AG09319 (cell line): ENCODE results near the gene SLC4A5.

Source experiments
- DNase-seq: peaks from one replicate; pipeline ENCODE4 v3.0.0-alpha.2; 2010; ENCODE audit warnings: low read depth; ENCODE audit errors: extremely low read depth
- TF ChIP-seq, protein P1 (sequence below): IDR thresholded peaks from 2 replicates; pipeline ENCODE4 v1.5.1; 2011; ENCODE audit warnings: low read depth, mild to moderate bottlenecking, inconsistent platforms, low read length, moderate library complexity

Gene SLC4A5

DNA sequence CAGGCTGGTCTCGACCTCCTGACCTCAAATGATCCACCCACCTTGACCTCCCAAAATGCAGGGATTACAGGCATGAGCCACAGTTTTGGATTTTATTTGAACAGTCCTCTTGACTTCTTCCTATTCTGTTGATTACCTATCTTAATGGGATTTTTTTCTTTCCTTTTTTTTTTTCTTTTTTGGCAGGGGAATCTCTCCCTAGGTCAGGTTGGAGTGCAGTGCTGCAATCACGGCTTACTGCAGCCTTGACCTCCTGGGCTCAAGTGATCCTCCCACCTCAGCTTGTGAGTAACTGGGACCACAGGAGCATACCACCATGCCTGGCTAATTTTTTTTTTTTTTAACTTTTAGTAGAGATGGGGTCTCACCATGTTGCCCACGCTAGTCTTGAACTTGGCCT is 142.0 kb downstream of the SLC4A5 start:
- TF ChIP-seq, protein P1, sequence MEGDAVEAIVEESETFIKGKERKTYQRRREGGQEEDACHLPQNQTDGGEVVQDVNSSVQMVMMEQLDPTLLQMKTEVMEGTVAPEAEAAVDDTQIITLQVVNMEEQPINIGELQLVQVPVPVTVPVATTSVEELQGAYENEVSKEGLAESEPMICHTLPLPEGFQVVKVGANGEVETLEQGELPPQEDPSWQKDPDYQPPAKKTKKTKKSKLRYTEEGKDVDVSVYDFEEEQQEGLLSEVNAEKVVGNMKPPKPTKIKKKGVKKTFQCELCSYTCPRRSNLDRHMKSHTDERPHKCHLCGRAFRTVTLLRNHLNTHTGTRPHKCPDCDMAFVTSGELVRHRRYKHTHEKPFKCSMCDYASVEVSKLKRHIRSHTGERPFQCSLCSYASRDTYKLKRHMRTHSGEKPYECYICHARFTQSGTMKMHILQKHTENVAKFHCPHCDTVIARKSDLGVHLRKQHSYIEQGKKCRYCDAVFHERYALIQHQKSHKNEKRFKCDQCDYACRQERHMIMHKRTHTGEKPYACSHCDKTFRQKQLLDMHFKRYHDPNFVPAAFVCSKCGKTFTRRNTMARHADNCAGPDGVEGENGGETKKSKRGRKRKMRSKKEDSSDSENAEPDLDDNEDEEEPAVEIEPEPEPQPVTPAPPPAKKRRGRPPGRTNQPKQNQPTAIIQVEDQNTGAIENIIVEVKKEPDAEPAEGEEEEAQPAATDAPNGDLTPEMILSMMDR, result no peak
- DNase-seq, result no peak

DNA sequence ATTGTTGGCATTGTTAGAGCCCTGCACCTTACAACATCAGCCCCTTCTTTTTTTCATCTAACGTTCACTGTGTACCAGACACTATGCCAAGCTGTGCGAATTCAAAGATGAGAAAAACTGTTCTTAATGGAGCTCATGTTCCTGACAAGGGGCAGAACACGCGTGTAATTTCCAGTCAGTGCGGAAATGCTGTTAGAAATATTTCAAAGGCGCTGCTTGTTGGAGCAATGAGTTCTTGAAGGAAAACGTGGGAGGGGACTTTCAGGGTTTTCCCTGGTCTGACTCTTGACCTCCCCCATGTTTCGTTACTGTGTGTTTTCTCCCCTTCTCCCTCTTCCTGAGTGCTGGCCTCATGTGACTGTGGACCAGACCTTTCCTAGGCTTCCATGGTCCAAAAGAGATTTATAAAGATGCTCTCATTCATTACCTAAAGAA is 143.3 kb downstream of the SLC4A5 start:
- no peak for DNase-seq
- TF ChIP-seq, protein P1, result no peak

DNA sequence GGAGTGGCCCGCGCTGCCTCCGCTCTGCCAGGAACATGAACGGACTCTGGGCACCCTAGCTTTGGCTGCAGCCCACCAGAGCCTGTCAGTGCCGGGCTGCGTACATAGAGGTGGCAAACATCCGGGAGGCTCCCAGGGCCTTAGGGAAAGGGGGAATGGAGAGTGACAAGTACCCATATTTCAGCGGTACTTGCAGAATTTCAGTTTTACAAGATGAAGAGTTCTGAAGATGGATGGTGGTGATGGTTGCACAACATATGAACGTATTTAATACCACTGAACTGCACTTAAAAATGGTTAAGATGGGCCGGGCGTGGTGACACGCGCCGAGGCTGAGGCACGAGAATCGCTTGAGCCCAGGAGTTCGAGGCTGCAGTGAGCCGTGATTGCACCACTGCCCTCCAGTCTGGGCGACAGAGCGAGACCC is 143.9 kb downstream of the SLC4A5 start:
- no peak for DNase-seq
- TF ChIP-seq, protein P1, result no peak

DNA sequence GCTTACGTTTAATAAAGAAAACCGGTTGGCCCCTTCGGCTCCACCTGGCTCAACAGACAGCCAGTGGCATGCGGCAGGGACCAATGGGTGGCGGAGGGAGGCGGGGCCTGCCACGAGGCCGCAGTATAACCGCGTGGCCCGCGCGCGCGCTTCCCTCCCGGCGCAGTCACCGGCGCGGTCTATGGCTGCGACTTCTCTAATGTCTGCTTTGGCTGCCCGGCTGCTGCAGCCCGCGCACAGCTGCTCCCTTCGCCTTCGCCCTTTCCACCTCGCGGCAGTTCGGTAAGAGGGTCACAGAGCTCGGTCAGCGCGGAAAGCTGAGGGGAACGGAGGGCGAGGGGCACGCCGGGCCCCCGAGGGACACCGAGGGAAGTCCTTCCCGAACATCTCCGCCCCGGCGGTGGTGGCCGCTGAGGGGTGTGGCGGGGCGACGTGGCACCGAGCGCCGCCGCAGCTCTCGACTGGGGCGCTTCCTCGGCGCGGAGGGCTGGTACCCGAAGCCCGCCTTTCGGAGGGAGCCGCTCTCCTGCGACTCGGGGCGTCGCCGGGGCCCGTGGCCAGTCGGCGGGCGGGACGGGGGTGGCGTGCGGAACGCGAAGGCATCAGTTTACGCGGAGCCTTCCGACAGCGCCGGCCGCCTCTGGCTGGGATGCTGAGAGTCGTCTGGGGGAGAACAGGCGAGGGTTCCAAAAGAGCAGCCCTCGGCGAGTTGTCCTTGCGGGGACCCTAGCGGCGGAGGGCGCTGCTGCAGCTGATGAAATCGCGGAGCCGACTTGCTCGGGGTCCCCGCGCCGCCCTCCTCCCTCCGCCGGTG is 144.5 kb downstream of the SLC4A5 start, which contains the start of gene MTHFD2:
MTHFD2 (plus strand) TSS at position 155 of the 814 bp plus-strand sequence; CDS start at position 182, 27 bp downstream.
- TF ChIP-seq, protein P1, result peak; percentile 75
- DNase-seq, result peak; percentile 93

DNA sequence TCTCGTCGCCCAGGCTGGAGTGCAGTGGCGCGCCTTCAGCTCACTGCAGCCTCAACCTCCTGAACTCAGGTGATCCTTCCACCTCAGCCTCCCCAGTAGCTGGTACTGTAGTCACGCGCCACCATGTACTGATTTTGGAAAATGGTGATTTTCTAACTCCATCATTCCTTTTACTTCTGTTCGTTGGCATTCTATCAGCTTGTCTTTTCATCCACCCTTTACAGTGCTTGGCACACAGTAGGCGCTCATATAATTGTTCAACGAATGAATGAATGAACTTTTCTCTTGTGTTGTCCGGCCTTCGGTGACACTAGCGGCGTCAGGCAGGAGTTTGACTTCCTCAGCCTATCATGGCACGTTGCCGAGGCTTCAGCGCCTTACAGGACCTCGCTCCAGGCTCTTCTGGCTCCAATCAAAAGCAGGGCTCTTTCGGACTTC is 145.2 kb downstream of the SLC4A5 start:
- TF ChIP-seq, protein P1, result no peak
- no peak for DNase-seq

DNA sequence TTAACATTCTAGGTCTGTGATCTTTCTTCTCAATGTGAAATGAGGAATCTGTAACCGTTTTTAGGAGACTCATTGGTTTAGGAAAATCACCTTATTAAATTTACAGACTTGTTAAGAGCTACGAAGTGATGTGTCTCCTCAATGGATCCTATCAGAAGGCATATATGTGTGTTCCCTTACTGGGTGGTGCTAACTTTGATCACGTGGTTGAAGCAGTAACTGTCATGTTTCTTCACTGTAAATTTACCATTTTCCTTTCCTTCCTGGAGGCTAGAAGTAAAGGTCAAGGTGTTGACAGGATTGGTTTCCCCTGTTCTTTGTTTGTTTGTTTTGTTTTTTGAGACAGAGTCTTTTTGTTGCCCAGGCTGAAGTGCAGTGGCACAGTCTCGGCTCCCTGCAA is 146.2 kb downstream of the SLC4A5 start:
- no peak for DNase-seq
- TF ChIP-seq, protein P1, result no peak

DNA sequence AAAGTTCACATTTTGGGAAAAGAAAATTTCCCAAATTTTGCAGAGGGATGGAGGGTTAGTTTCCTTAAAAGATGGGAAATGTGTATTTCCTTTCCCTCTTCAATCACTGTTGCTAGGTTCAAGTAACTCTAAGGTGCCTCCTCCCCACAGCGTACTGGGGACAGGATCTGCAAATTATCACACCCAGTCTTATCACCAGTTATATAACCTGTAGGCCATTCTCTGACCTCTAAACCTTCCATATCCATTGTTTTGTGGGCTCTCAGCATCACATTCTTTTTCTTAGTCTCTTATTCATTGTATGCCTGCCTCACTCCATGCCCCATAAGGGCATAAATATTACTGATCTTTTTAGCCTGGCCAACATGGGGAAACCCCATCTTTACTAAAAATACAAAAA is 148.4 kb downstream of the SLC4A5 start:
- TF ChIP-seq, protein P1, result no peak
- DNase-seq, result no peak
